KOPT-K1 (cell line): ENCODE measurements around the gene AGBL1.

Experiments used
- H3K27ac ChIP-seq: fragments of 200-600 bp; sonication (generic); 2 replicates; pipeline ENCODE4 v1.5.1; 2016; ENCODE audit warnings: antibody characterized with exemption, mild to moderate bottlenecking, low read depth, low read length; ENCODE audit not compliant: poor library complexity, severe bottlenecking
- H3K36me3 ChIP-seq: fragments of 200-600 bp; sonication (generic); 2 replicates; pipeline ENCODE4 v1.5.1; 2017; ENCODE audit warnings: antibody characterized with exemption, mild to moderate bottlenecking, low read length, moderate library complexity; ENCODE audit not compliant: insufficient read depth
- H3K9me3 ChIP-seq: fragments of 200-600 bp; sonication (generic); 2 replicates; pipeline ENCODE4 v1.5.1; 2017; ENCODE audit warnings: antibody characterized with exemption, low read length, mild to moderate bottlenecking; ENCODE audit not compliant: insufficient read depth, poor library complexity, severe bottlenecking

The AGBL1 gene

DNA sequence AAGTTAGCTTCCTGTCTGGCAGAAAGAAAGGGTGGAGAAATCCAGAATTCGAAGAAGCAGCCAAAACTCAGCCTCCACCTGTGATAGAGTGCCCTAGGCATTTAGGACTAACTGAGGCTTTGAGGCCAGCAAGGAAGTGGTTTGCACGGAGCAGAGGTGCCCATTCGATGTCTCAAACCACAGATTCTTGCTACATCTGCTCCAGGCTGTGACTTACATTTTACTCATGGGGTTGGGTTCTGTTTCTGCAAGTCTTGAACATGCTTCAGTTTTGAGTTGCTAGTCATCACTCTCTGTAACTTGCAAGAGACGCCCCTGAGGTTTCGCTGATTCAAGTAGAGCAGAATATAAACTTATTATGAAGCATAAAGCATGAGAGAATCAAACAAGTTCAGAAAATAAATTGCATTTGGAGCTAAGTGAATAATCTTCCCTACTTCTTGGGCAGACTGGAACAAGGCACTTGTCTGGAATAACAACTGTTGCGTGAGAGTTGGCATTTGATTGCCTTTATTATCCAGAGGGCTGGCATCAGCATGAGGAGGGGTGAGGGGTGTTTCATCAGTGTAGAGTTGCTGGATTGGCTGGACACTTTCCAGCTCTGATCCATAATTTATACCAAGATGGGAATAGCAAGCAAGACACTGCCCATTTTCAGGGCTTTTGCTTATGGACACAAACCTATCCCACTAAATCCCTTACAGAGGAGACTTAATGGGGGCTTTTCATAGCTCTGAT lies 256.5 kb downstream of the AGBL1 start:
- Histone ChIP-seq H3K9me3 (no peaks in the 10 kb centered on the region), H3K36me3 (no peaks in the 10 kb centered on the region), H3K27ac (no peak overlapping the region)

DNA sequence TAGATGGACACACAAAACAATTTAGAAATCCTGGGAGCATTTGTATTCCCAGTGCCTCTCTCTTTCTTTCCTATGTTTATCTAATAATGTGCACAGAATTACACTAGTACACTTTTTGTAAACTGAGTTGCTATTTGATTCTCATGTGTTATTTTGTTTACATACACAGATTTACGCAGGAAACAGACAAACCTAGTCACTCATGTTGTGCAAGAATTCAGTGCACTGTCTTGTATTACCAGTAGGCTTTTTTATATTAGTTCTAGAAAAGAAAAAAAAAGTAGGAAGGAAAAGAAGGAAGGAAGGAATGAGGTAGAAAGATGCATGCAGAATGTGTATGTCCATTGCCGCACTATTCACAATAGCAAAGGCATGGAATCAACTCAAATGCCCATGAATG lies 257.4 kb downstream of the AGBL1 start:
- no peak overlapping the region for H3K27ac ChIP-seq
- H3K9me3 ChIP-seq: no peaks in the 10 kb centered on the region

DNA sequence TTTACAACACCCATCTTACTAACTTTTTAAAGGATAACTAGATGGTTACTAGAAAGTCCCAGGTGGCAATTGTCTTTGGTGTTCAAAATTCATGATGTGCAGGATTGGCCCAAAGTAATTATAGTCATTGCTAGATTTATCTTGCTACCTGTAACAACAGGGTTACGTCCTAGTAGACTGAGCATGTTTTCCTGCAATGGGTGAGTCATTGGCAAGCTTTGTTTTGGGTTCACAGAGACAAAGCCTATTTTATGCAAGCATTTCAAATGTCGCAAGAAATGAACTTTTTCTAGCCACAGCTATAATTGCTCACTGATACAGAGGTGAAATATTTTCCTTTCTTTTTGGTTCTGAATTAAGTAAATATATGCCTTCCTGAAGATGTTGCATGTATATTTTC lies 267.6 kb downstream of the AGBL1 start:
- Histone ChIP-seq H3K36me3 (no peaks in the 10 kb centered on the region), H3K27ac (no peak overlapping the region), H3K9me3 (no peaks in the 10 kb centered on the region)

More for the DNA sequence above, 257.4 kb downstream of the AGBL1 start:
- no peaks in the 10 kb centered on the region for H3K36me3 ChIP-seq

DNA sequence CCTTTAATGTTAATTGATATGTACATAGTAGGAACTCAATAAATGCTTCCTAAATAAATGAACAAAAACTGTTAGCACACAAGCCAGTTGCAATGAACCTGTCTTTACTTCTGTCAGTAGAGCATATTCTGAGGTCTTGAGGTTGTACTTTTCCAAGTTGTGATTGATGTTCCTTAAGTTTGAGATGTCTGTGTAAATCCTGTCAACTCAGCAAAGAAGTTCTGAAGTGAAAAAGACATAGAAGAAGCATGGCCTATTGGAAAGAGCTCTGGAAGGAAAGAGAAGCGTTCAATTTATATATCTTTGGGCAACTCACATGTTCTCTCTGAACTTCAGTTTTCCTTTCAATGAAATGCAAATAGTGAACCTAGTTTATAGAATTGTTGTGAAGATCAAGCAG lies 269.9 kb downstream of the AGBL1 start:
- no peaks in the 10 kb centered on the region for H3K9me3 ChIP-seq
- H3K27ac ChIP-seq: no peak overlapping the region
- H3K36me3 ChIP-seq: no peaks in the 10 kb centered on the region

DNA sequence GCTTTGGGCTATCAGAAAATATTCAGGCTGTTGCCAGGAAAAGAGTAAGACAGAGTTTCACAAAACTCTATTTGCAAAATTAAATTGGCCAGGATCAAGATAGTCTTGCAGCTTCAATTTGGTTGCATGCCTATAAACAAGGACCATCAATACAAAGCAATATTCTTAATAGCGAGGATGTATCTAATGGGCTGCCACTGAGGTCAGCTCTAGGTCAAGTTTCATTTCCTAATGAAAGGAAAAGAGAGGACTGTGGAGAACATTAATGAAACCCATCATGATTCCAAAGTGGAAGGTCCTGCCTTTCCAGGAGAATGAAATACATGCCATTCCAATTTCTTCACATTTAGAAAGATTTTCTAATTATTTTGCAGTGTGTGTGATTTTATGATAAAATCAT lies 273.5 kb downstream of the AGBL1 start:
- Histone ChIP-seq H3K36me3 (no peaks in the 10 kb centered on the region), H3K9me3 (no peaks in the 10 kb centered on the region), H3K27ac (no peak overlapping the region)

DNA sequence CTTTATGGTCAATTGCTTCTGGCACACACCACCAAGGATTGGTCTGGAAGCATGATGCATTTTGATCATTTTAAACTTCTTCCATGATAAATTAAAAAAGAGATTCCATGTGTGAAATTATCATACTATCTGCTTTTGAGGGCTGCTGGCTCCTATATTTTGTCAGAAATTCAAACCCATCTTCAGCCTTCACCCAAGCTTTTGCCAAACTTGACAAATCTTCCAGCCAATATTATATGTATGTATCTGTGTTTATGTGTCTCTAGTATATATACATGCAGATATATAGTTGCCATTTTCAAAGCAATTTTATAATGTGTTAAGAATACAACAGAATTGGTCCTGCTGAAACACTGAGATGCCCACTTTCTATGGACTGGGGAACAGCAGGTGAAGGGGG lies 275.7 kb downstream of the AGBL1 start:
- Histone ChIP-seq H3K9me3 (no peaks in the 10 kb centered on the region), H3K27ac (no peak overlapping the region), H3K36me3 (no peaks in the 10 kb centered on the region)

DNA sequence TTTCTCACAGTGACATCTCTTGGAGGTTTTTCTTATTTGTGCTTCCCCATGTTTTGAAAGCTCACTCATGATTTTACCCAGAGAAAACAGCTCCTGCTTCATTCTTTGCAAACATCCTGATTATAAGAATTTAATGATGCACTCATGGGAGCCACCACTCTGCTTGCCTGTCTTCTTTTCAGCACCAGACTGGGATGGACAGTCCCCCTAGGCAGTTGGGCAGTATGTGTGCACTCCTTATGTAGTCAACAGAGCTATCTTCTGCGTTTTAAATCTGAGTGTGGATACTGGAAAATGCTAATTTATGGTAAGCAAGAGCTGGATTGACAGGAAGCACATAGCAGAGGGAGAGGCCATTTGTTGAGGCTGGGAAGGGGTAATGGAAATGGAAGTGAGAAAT lies 276.1 kb downstream of the AGBL1 start:
- Histone ChIP-seq H3K27ac (no peak overlapping the region), H3K36me3 (no peaks in the 10 kb centered on the region), H3K9me3 (no peaks in the 10 kb centered on the region)

DNA sequence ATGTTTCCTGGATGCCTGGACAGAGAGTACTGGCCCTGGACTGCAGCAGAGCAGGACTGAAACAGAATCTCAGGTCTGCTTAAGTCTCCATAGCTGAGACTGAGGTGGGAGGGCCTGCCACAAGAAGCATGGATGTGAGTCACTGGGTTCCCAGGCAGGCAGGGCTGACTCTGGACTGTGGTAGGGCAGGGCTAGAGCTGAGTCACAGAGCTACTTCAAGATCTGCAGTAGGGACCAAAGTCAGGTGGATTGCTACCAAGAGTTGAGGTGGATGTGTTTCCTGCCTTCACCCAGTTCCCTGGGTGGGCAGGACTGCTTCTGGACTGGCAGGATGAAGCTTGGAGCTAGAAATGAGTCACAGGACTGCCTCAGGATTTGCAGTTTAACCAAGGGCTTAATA lies 282.9 kb downstream of the AGBL1 start:
- H3K9me3 ChIP-seq: no peaks in the 10 kb centered on the region
- H3K27ac ChIP-seq: no peak overlapping the region
- no peaks in the 10 kb centered on the region for H3K36me3 ChIP-seq

DNA sequence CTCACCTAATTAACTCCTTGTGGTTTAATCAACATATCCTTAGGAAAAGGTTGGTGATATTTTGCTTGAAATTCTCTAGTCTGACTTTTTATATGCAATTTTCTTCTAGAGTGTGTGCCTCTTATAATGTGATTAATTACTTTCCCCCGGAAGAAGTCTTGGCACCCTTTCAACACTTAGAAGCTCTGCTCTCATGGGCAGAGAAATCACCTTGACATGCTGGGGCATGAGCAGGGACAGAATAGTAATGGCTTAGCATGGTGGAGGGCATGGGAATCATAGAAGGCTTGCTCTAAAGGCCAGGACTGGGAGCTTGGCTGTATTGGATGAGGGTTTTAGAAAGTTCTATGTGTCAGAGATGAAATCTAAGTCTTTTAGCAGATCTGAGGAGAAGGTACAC lies 293.5 kb downstream of the AGBL1 start:
- Histone ChIP-seq H3K27ac (no peak overlapping the region), H3K9me3 (no peaks in the 10 kb centered on the region), H3K36me3 (no peaks in the 10 kb centered on the region)

DNA sequence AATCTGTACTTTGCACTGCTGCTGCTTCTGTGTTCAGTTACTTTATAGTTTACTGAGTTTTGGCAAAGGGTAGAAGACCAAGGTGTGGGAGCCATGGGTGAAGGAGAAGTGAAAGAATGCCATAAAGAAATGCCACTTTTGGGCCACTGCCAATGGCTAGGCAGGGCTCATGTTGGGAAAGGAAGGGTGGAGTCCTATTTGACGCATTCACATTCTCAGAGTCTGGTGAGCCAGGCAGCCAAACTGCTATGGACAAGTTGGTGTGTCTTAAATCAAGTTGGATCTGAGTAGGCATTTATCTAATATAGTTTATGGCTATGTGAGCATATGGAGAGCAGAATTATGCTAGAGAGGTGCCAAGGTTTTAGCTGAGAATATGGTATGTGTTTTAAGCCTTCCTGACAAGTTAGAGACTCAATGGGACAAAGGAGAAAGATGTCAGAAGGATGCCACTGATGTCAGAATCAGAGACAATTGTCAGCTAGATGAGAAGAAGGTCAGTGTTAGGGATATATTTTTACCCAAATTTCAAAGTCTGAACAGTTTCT lies 296.1 kb downstream of the AGBL1 start:
- no peak overlapping the region for H3K27ac ChIP-seq
- H3K9me3 ChIP-seq: no peaks in the 10 kb centered on the region

DNA sequence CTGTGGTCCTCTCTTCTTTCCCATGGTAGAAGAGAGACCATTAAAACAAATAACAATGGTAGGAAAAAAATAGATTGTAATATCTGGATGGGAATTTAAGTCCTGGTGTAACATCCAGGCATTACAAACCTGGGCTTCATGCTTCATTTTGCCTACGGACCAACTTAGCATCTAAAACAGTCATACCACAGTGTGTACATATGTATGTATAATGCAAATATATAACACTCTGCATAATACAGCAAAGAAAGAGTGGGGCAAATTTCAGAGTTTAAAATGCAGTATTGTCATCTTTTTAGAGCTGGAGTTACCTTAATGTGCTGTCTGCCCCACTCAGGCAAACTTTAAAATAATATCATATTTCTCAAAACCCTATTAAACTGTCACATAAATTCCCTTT lies 298.2 kb downstream of the AGBL1 start:
- Histone ChIP-seq H3K9me3 (no peaks in the 10 kb centered on the region), H3K36me3 (no peaks in the 10 kb centered on the region), H3K27ac (no peak overlapping the region)

More for the DNA sequence above, 296.1 kb downstream of the AGBL1 start:
- H3K36me3 ChIP-seq: no peaks in the 10 kb centered on the region

DNA sequence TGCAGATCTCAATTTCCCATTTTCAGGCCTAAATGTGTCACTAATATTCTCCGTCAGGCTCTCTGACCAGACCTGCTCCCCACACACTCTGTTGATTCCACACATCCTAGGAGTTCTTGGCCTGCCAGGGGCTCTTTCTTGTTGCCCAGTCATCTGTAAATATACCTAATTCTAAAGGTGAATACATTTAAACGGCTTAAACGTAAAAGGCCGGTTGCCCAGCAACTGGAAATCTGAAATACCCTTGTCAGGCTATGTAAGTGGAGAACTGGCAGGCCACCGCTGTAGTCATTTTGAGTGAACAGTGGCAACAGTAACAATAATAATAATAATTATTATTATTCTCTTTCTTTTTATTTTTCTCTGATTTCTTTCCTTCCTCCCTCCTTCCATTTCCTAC lies 302.7 kb downstream of the AGBL1 start:
- H3K9me3 ChIP-seq: no peaks in the 10 kb centered on the region
- no peak overlapping the region for H3K27ac ChIP-seq
- H3K36me3 ChIP-seq: no peaks in the 10 kb centered on the region

DNA sequence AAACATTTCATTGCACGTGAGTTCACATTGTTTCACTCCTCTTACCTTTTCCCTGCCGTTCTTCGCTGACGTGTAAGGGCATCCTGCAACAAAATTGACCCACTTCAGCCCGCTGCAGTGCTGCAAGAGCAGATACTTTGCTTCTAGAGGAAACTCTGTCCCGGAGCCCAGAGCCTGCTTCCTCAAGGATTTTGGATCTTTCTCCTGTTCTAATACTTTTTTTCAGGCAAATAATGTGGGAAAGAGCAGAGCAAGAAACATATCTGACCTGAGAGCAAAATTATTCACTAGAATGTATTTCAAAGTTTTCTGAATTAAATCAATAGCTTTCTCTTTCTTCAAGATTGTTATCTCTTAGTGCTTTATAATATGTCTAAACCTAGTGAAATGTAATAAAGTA lies 303.9 kb downstream of the AGBL1 start:
- no peaks in the 10 kb centered on the region for H3K9me3 ChIP-seq
- H3K36me3 ChIP-seq: no peaks in the 10 kb centered on the region
- H3K27ac ChIP-seq: no peak overlapping the region

DNA sequence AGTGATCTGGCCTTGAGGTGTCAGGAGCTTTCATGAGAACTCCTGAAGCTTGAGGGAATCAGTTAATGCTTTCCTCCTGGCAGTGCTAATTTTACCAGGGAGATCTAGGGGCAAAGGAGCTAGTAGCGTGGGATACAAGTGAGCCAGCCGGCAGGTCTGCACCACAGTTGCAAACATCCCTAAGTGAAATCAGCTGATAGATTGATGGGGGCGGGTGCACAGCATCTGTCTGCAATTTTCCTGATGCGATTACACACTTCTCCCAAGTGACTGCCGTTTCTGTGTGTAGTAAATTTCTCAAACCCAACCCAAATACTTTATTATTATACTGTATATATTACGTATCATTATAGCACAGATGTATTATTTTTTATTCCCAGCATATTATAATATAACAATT lies 304.5 kb downstream of the AGBL1 start:
- Histone ChIP-seq H3K27ac (no peak overlapping the region), H3K36me3 (no peaks in the 10 kb centered on the region), H3K9me3 (no peaks in the 10 kb centered on the region)

DNA sequence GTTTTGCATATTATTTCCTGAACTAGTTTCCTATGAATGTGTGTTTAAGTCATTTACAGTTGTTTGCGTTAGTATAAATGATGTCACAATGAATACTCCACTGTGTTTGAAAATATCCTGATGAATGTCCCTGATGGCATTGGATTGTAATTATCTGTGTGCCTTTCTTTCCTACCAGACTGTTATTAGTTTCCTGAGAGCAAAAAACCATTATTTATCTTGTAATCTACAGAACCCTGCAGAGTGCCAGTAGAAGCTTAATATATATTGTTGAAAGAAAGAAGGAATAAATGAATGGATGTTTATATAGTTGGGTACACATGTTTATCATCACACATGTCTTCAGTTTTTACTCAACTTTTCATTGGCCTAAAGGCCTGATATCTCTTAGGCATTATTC lies 312.6 kb downstream of the AGBL1 start:
- Histone ChIP-seq H3K9me3 (no peaks in the 10 kb centered on the region), H3K27ac (no peak overlapping the region), H3K36me3 (no peaks in the 10 kb centered on the region)

DNA sequence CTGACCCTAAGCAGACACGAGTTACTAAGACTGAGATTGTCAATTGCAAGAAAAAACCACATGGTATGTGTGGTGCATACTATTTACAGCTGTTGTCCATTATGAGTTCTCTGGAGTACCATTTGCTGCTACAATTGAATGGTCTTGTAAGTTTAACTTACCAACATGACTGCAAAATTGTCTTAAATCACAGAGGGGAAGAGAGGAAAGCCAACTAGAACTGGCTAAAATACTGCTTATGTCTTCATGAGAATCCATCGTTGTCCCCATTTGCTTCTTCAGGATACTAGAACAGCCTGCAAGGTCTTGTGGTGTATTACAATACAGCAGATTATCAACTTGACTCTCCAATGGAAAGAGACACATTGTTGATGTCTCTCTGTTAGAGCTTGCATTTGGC lies 313.2 kb downstream of the AGBL1 start:
- H3K9me3 ChIP-seq: no peaks in the 10 kb centered on the region
- no peak overlapping the region for H3K27ac ChIP-seq
- no peaks in the 10 kb centered on the region for H3K36me3 ChIP-seq
